GM18517 (cell line): Measurements from ENCODE around the gene CACNG1.
"Not testable (repeated sequence)": the region's sequence is repeated elsewhere in the genome, so short reads cannot be mapped to it uniquely, and the experiment has no call there.

Experiments
- ATAC-seq: cut with Tn5 transposase; IDR thresholded peaks from one replicate; pipeline ENCODE4 v1.9.1; 2021; ENCODE audit warnings: mild to moderate bottlenecking, moderate library complexity; ENCODE audit not compliant: unreplicated experiment

The CACNG1 gene

DNA sequence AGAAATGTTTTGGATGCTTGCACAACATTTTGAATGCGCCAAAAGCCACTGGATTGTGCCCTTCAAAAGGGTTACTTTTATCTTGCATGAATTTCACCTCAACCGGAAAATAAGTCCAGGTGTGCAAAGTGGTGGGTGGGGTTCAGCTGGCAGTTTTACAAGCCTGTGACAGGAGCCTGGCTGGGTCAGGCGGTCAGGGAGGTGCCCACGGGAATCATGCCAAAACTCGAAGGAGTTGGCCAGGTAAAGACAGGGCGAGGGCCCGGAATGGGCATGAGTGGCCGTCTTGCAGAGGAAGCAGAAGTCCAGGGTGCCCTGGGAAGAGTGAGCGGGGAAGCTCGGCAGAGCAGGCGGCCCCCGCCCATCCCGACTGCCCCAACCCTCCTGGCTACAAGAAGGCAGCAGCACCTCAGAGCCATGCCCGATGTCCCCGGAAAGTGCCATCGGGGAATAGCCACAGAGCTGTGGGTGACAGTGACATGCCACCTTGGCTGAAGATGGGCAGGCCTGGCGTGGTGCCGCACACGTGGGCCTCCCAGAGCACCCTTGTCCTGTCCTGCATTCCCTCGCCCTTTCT, 19.1 kb upstream of the CACNG1 start:
- no peak for ATAC-seq

DNA sequence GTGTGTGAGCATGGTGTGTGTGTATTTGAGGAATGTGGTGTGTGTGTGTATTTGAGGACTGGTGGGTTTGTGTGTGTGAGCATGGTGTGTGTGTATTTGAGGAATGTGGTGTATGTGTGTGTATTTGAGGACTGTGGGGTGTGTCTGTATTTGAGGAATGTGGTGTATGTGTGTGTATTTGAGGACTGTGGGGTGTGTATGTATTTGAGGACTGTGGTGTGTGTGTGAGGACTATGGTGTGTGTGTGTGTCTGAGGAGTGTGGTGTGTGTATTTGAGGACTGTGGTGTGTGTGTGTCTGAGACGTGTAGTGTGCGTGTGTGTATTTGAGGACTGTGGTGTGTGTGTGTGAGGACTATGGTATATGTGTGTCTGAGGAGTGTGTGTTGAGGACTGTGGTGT, 18.0 kb upstream of the CACNG1 start:
- ATAC-seq = no peak

DNA sequence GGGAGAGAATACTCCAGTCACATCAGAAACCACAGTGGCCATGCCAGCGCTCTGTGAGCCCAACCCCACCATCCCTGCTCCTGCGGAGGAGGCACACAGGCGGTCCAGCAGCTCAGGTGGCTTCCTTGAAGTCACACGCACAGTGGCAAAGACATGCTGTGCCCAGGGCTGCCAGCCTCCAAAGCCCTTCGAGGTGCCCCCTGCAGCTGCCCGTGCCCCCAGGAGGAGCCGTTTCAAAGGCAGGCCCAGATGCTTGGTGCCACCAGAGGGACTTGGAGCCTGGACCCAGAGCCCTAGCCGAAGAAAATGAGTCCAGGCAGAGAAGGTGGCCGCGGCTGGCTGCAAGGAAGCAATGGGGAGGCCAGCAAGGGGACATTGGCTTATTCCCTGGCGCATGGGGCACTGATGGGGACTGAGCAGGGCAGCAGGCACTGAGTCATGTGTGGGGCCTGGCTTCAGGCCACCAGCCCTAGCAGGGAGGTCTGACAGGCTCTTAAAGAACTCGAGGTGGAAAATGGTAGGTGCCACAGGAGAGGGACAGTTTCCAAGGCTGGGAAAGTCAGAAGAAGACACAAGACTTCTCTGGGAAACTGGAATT, 17.2 kb upstream of the CACNG1 start:
- no peak for ATAC-seq

DNA sequence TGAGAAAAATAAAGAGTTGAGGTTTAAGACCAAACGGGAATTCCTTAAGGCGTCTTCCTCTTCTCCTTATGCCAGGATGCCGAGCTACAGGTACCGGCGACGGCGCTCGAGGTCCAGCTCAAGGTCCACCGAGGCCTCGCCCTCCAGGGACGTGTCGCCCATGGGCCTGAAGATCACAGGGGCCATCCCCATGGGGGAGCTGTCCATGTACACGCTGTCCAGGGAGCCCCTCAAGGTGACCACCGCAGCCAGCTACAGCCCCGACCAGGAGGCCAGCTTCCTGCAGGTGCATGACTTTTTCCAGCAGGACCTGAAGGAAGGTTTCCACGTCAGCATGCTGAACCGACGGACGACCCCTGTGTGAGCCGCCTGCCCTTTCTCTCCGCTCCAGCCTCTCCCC, 13.7 kb upstream of the CACNG1 start:
- ATAC-seq = no peak

DNA sequence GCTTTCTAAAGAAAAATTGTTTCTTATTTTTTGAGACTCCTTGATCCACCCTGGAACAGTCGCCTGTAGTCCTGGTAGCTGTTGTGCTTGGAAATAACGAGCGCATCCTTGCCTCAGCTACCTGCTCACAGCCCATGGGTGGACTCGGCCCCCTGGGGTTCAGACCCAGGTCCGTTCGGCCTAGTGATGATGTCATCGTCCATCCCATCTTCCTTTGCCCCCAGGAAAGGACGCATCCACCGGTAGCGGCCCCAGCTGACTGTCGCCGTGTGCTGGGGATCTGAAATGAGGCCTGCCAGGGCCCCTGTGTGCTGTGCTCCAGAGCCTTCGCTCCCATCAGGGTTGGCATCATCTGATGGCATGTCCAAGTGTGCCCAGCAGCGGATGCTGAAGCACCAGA, 12.0 kb upstream of the CACNG1 start:
- ATAC-seq = no peak

DNA sequence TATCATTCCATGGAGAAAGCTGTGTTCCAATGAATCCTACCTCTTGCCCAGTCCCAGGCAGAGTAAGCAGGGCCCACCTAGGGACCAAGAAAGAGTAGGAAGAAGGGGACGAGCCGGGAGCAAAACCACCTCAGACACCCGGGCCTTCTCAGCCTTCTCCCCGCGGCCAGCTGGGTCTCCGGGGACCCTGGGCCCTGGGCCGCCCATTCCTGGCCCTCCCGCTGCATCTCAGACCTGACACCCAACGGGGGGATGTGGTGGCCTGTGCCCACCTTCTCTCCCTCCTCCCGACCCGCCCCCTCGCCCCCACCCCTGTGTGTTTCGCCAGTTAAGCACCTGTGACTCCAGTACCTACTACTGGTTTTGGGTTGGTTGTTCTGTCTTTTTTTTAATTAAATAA, 11.4 kb upstream of the CACNG1 start:
- no peak for ATAC-seq

DNA sequence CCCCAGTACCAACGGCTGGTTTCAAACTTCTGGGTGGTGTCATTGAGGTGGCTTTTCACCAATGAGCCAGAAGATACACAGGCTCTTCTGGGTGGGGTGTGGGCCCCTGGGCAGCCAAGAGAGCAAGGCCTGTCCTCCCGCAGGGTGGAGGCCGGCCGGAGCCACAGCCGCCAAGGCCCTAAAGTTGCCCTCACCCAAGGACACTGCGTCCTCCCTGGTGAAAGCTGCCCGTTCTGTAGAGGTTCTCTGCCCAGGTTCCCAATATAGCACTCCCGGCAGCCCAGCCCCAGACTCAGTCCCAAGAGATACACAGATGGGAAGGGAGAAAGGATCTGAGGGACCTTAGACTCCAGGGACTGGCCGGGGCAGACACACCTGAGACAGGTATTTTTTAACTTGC, 10.7 kb upstream of the CACNG1 start:
- no peak for ATAC-seq

DNA sequence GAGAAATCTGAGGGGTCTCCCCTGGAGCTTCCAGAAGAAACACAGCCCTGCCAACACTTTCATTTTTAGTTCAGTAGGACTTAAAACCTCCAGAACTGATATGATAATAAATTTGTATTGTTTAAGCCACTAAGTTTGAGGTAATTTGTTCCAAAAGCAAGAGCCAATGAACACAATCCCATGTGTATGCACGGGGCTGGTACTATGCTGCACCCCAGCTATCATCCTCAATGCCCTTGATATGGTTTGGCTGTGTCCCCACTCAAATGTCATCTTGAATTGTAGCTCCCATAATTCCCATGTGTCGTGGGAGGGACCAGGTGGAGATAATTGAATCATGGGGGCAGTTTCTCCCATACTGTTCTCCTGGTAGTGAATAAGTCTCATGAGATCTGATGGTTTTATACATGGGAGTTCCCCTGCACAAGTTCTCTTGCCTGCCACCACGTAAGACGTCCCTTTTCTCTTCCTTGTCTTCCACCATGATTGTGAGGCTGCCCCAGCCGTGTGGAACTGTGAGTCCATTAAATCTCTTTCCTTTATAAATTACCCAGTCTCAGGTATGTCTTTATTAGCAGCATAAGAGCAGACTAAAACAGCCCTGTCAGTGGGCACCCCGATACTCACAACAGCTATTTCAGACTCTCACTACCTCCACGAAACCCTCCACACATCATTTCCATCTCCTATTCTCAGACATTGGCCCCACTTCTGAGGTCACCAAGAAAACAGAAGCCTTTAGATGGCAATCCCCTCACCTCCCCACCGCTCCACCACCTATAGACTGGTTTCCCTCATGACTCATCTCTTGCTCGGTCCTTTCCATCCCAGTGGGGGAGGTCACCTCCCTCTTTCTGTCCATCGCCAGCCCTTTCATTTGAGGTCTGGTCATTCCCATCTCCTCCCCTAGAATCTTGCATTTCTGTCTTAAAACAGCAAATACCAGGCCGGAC, 8.9 kb upstream of the CACNG1 start:
- ATAC-seq = no peak

DNA sequence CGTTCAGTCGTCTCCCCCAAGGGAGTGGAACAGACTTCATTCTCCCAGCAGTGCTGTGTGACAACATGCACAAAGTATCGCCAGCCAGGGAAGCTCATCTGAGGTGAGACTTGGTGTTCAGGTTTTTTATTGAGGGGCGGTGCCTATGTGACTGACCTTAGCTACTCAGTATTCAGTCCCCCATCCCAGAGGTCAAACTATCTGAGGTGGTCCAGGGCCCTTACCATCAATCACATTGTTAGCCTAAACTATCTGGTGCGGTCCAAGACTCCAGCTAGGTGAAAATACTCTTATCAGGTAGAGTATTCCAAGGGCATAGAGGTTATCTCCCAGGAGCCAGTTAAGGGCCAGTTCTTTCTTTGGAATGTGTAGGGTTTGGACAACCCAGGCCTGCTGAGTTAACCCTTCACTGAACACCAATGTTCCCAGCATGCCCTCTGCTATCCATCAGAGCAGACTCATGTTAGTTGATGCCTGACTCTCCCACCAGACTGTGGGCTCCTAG, 5.4 kb upstream of the CACNG1 start:
- ATAC-seq = no peak

DNA sequence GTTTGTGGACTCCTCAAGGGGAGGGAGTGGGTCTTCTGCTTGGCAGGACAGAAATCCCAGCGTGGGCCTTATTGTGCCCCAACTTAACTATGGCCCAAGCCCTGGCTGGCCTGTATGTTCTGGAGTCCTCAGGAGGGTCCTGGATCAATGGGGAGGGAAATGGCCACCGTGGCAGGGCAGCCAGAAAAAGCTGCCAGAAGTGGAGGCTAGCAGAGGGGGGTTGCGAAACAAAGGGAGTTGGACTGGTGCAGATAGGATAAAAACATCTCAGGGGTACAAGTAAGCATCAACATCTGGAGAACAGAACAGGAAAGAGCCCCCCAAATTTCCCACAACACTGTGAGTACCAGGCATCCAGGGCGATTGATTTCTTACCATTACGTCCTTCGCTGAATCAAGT, 3.7 kb upstream of the CACNG1 start:
- no peak for ATAC-seq

DNA sequence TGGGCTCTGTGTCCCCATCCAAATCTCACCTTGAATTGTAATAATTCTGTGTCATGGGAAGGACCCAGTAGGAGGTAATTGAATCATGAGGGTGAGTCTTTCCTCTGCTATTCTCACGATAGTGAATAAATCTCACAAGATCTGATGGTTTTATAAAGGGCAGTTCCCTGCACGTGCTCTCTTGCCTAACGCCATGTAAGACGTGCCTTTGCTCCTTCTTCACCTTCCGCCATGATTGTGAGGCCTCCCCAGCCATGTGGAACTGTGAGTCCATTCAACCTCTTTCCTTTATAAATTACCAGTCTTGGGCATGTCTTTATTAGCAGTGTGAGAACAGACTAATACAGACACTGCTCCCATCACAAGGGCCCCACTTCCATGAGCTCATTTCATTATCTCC, 3.2 kb upstream of the CACNG1 start:
- not testable (repeated sequence) for ATAC-seq

DNA sequence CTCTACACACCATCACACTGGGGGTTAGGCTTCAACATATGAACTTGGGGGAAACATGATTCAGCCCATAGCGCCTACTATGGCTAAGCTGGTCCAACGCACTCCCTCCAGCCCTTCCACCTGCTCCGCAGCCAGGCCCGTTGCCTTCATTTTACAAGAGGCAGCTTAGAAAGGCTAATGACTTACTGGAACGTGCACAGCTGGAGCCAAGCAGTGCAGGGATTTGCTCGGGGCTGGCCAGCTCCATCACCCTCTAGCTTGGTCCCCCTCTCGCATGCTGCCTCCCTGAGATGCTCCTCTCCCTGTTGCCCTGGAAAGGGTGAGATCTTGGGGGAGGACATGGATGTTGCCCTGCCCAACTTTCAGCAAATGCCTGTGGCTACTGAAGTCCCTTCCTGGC, 2.8 kb upstream of the CACNG1 start:
- no peak for ATAC-seq

DNA sequence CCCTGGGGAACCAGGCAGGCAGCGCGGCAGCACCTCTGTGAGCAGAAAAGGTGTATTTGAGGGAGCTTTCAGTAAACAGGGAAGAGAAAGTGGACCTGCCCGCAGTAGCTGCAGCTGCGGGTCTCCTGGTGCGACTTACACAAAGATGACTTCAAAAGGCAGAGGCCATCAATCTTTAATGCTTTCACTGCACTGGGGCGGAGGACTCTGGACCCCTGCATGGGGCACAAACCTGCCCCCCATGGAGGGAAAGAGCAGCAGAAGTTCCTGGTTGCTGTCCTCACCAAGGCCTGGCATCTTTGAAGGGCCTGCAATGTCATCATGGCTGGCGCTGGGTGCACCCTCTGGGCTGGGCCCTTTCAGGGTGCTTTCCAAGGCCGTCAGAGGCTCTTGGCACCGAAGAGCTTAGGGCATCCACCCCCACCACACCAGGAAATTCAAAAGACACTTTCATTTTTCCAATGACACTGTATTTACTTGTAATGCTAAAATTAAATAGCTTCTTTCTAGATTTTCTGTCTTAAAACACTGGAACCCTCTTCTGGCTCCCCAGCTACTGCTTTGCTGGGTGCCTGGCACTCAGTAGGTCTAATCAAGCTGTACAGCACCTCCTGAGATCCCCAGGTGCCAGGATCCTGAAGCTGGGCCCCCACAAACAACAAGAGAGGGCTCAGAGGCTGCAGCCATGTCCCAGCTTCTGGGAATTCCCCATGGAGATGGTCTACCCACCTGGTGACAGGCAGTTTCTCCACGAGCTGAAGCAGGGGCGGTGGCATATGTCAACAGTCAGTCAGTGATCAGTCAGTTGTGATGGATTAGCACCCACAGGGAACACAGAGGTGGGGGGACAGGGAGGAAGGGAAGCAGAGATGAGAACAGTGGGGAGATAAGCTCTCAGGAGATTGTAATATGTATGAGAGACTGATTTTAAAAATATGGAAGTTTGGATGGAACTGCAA, 2.1 kb upstream of the CACNG1 start:
- no peak for ATAC-seq

DNA sequence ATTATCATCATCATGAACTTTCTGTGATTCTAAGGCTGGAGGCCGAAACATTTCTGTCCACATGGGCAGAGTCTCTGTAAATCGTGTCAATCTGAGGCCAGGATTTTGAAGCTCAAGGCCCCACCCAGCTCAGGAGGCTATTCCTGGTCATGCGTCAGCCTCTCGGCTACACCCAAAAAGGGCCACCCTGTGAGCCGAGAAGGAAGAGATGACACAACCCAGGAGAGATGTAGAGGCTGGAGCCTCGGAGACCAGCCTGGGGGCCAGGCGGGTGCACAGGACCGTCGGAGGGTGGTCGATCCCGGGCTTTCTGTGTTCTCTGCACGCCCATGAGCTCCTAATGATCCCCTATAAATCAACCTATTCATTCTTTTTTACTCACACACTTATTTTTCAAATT, 1.1 kb upstream of the CACNG1 start:
- no peak for ATAC-seq

DNA sequence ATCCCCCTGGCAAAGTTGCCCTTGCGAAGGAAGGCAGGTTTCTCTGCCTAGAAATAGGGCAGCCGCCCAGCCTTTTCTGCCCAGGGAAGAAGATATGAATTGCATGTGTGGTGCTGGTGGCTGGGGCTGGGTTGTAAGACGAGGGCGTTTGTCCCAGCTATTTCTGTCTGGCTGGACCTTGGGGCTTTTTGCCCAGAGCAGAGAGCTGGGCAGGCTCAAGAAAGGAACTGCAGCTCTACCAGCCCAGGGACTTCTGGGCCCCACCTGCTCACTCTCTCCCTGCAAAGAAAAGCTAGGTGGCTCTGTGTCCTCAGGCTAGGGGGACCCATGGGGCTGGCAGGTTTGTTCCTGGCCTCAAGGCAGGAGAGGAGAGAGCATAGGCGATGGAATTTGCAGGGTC, 586 bp downstream of the CACNG1 start:
- no peak for ATAC-seq

DNA sequence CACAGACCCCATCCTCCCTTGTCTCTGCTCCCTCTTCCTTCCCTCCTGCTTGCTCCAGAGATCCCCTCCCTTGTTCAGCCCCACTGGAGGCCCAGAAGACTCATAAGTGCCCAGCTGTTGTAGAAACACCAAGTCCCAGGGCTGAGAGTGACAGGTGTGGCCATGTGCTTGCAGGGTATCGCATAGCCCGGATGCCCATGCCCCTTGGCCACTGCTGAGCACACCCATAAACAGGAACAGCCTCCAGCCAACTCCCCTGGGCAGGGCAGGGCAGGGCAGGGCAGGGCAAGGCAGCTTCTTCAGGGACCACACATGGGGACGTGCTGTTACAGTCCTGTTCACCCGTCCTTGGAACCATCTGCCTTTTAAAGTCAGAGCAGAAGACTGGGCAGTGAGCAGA, 2.0 kb downstream of the CACNG1 start:
- no peak for ATAC-seq

DNA sequence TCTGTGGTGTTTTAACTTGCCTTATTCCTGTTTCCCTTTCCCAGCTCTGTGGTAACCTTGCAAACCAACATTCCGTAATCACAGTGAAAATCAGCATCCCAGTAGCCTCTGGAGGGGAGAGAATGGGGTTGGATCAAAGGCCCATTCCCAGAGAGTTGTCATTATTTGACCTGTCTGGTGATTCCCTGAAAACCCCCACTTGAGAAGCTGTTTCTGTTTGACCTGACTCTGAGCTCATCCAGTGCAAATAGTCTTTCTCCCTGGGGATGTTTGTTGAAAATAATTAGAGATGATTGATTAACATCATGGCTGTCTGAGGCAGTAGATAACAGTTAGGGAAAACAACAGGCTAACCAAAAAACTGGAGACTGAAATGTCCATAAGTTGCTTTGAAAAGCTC, 3.0 kb downstream of the CACNG1 start:
- ATAC-seq = no peak

DNA sequence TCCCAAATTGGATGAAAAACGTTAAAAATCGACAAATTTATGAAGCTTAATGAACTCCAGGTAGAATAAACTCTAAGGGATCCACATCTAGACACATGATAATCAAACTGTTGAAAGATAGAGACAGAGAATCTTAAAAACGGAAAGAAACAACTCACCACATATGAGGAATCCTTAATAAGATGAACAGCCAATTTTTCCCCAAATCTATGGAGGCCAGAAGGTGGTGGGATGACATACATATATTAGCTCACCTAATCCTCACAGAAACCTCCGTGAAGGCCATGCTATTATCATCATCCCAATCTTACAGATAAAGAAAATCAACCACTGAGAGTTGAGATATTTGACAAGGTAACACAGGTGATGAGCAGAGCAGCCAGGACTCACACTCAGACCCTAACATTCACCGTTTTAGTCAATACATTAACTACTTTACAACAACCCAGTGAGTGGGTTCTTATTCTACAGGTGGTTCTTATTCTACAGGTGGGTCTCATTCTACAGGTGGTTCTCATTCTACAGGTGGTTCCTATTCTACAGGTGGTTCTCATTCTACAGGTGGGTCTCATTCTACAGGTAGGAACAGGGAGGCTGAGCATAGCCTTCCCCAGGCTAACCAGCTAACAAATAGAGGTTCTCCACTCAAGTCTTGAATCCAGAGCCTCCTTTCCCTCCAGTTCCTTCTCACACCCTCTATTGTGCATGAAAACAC, 4.8 kb downstream of the CACNG1 start:
- no peak for ATAC-seq

DNA sequence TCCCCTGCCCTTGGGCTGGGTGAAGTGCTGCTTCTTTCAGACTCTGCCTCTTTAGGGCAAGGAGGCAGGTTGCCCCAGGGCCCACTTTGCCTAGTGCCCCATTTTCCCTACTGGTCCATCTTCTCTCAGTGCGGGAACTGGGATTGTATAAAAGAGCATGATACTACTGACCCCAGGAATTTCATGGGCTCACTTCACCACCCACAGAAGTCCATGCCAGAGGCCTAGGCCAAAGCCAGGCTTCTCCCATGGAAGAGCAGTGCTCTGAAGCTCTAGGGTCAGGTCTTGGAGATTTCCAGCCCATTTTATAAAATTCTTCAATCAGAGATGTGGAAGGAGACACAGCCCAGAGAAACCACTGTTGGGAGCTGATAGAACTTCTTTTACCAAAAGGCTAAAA, 5.7 kb downstream of the CACNG1 start:
- no peak for ATAC-seq

DNA sequence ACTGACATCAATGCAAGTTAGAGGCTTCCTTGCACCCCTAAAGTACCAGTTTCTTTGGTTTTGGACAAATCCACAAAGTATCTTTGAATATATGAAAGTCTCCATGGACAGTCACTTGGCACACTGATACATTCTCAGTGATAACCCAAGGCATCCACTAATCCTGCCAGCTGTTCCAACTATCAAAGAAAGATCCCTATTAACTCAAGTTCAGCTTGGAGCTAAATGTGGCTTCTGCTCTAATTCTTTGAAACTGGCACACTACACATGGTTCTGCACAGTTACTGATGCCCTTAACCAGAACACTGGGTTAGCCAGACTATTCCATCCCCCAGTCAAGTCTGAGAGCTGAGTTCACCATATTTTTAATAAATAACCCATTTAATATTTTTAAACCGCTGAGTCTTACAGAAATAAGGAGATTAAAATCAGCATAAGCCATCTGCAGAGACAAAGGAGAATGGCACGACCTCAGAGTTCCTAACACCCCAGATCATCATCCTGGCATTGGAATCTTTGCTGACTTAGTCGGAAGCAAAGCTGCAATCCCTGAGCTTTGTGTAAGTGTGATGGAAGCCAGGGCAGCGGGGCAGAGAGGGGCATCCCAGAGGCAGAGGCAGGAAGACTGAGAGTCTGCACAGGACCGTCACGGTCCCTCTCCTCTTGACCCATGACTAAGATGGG, 6.3 kb downstream of the CACNG1 start:
- no peak for ATAC-seq
